Activated CD4-positive, CD25-positive, alpha-beta regulatory T cell treated with anti-CD3 and anti-CD28 coated beads, Interleukin-2, amount 50 U/mL, for 16 hours (primary cell): ENCODE data around the gene FBXL17.

Experiments
- DNase-seq: peaks from one replicate; pipeline ENCODE4 v3.0.0-alpha.2; 2020; ENCODE audit warnings: low read depth, low spot score

FBXL17 gene

GRCh38 chr5:107814183-107814827 is 567.6 kb downstream of the FBXL17 start:
- DNase-seq: no peak

- DNase-seq: no peak
Observed at GRCh38 chr5:107813559-107813958, 568.3 kb downstream of the FBXL17 start.

- DNase-seq: no peak
Observed at GRCh38 chr5:107812570-107813141, 569.2 kb downstream of the FBXL17 start.

- no peak for DNase-seq
Observed at GRCh38 chr5:107809201-107810034, 572.5 kb downstream of the FBXL17 start.
